ENCODE measurements around the gene GALNT1.

The GALNT1 gene

GRCh38 chr18:35747894-35748472 lies 166.4 kb downstream of the GALNT1 start:
- peaks cover 4% of the 10 kb centered on the region for H3K4me1 ChIP-seq (ENCODE audit: control insufficient read depth, insufficient read depth, low read length)
- WGBS (ENCODE audit: insufficient coverage, insufficient read length) = no CpG with 5 or more reads among the region's 7 CpGs
- DNase-seq (ENCODE audit: low read depth, low spot score) = no peak
- H3K27me3 ChIP-seq (ENCODE audit: control insufficient read depth, insufficient read depth, low read length) = no peaks in the 10 kb centered on the region
- H3K36me3 ChIP-seq (ENCODE audit: control insufficient read depth, insufficient read depth, low read length) = no peaks in the 10 kb centered on the region
- H3K4me3 ChIP-seq (ENCODE audit: low read length) = no peak overlapping the region
- no peaks in the 10 kb centered on the region for H3K9me3 ChIP-seq (ENCODE audit: control insufficient read depth, insufficient read depth, low read length)
- no peak overlapping the region for H3K27ac ChIP-seq (ENCODE audit: low read length)

DNA sequence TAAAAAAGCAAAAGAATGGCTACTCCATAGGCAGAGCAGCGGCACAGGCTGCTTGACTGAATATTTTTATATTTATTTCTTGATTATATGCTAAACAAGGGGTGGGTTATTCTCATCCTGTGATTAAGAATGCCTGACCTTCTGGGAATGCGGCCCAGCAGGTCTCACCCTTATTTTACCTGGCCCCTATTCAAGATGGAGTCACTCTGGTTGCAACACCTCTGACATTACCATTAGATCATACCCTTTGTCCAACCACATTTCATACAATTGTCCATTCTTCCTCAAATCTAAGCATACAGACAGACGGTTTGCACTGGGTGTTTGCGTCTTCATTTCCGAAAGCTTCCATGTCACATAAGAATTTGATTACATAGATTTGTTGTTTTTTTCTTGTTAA lies 168.2 kb downstream of the GALNT1 start:
- Histone ChIP-seq H3K4me3 (ENCODE audit: low read length) (no peak overlapping the region), H3K9me3 (ENCODE audit: control insufficient read depth, insufficient read depth, low read length) (no peaks in the 10 kb centered on the region), H3K27me3 (ENCODE audit: control insufficient read depth, insufficient read depth, low read length) (no peaks in the 10 kb centered on the region), H3K36me3 (ENCODE audit: control insufficient read depth, insufficient read depth, low read length) (no peaks in the 10 kb centered on the region), H3K4me1 (ENCODE audit: control insufficient read depth, insufficient read depth, low read length) (peaks cover 4% of the 10 kb centered on the region), H3K27ac (ENCODE audit: low read length) (no peak overlapping the region)
- DNase-seq (ENCODE audit: low read depth, low spot score) = no peak
- WGBS (ENCODE audit: insufficient coverage, insufficient read length) = no CpG with 5 or more reads among the region's 5 CpGs

GRCh38 chr18:35750929-35751328 lies 169.4 kb downstream of the GALNT1 start:
- Histone ChIP-seq H3K9me3 (ENCODE audit: control insufficient read depth, insufficient read depth, low read length) (no peaks in the 10 kb centered on the region), H3K36me3 (ENCODE audit: control insufficient read depth, insufficient read depth, low read length) (no peaks in the 10 kb centered on the region), H3K27me3 (ENCODE audit: control insufficient read depth, insufficient read depth, low read length) (no peaks in the 10 kb centered on the region), H3K27ac (ENCODE audit: low read length) (no peak overlapping the region), H3K4me1 (ENCODE audit: control insufficient read depth, insufficient read depth, low read length) (peaks cover 4% of the 10 kb centered on the region), H3K4me3 (ENCODE audit: low read length) (no peak overlapping the region)
- no peak for DNase-seq (ENCODE audit: low read depth, low spot score)
- WGBS (ENCODE audit: insufficient coverage, insufficient read length) = no CpG with 5 or more reads among the region's 2 CpGs

DNA sequence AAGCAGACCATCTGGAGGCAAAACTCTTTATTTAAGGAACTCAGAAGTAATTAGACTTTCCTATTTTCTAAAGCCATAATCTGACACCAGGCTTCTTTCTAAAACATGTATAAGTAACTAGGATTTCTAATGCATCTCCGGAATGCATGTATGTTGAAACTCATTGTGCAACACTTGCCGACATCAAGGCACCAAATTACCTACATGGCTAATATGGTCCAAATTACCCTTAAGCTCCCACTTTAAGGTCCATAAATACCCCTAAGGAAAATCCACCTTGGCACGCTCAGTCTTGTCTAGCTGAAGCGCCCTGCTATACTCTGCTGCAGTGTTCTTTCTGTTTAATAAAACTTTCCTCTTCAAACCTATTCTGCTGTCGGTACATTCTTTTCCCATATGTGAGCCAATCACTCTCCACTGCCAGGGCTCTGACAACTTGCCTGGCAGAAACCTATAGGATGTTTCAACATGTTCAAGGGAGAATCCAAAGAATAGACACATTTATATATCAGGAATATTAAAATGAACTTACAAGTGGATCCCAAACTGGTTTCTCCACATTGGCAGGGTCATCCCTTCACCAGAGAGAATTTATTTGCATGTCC lies 171.9 kb downstream of the GALNT1 start:
- no peaks in the 10 kb centered on the region for H3K4me1 ChIP-seq (ENCODE audit: control insufficient read depth, insufficient read depth, low read length)
- H3K27me3 ChIP-seq (ENCODE audit: control insufficient read depth, insufficient read depth, low read length) = no peaks in the 10 kb centered on the region
- no peak for DNase-seq (ENCODE audit: low read depth, low spot score)
- no peaks in the 10 kb centered on the region for H3K36me3 ChIP-seq (ENCODE audit: control insufficient read depth, insufficient read depth, low read length)
- no peak overlapping the region for H3K4me3 ChIP-seq (ENCODE audit: low read length)
- no peak overlapping the region for H3K27ac ChIP-seq (ENCODE audit: low read length)
- H3K9me3 ChIP-seq (ENCODE audit: control insufficient read depth, insufficient read depth, low read length) = no peaks in the 10 kb centered on the region
- WGBS (ENCODE audit: insufficient coverage, insufficient read length) = no CpG with 5 or more reads among the region's 5 CpGs

- Histone ChIP-seq H3K36me3 (ENCODE audit: control insufficient read depth, insufficient read depth, low read length) (no peaks in the 10 kb centered on the region), H3K9me3 (ENCODE audit: control insufficient read depth, insufficient read depth, low read length) (no peaks in the 10 kb centered on the region), H3K27ac (ENCODE audit: low read length) (no peak overlapping the region), H3K4me3 (ENCODE audit: low read length) (no peak overlapping the region), H3K27me3 (ENCODE audit: control insufficient read depth, insufficient read depth, low read length) (no peaks in the 10 kb centered on the region), H3K4me1 (ENCODE audit: control insufficient read depth, insufficient read depth, low read length) (no peaks in the 10 kb centered on the region)
- DNase-seq (ENCODE audit: low read depth, low spot score) = no peak
- WGBS (ENCODE audit: insufficient coverage, insufficient read length) = no CpG with 5 or more reads among the region's 4 CpGs
Measured at GRCh38 chr18:35754464-35754863, 172.9 kb downstream of the GALNT1 start.

- DNase-seq (ENCODE audit: low read depth, low spot score) = no peak
- no peaks in the 10 kb centered on the region for H3K4me1 ChIP-seq (ENCODE audit: control insufficient read depth, insufficient read depth, low read length)
- no peak overlapping the region for H3K27ac ChIP-seq (ENCODE audit: low read length)
- H3K36me3 ChIP-seq (ENCODE audit: control insufficient read depth, insufficient read depth, low read length) = no peaks in the 10 kb centered on the region
- H3K4me3 ChIP-seq (ENCODE audit: low read length) = no peak overlapping the region
- no CpG with 5 or more reads among the region's 7 CpGs for WGBS (ENCODE audit: insufficient coverage, insufficient read length)
- no peaks in the 10 kb centered on the region for H3K9me3 ChIP-seq (ENCODE audit: control insufficient read depth, insufficient read depth, low read length)
- no peaks in the 10 kb centered on the region for H3K27me3 ChIP-seq (ENCODE audit: control insufficient read depth, insufficient read depth, low read length)
Measured at GRCh38 chr18:35755369-35755768, 173.8 kb downstream of the GALNT1 start.

GRCh38 chr18:35756506-35757117 lies 175.1 kb downstream of the GALNT1 start:
- WGBS (ENCODE audit: insufficient coverage, insufficient read length) = no CpG with 5 or more reads among the region's 5 CpGs
- no peak overlapping the region for H3K27ac ChIP-seq (ENCODE audit: low read length)
- H3K4me3 ChIP-seq (ENCODE audit: low read length) = no peak overlapping the region
- no peaks in the 10 kb centered on the region for H3K27me3 ChIP-seq (ENCODE audit: control insufficient read depth, insufficient read depth, low read length)
- DNase-seq (ENCODE audit: low read depth, low spot score) = peak; percentile 48
- no peaks in the 10 kb centered on the region for H3K36me3 ChIP-seq (ENCODE audit: control insufficient read depth, insufficient read depth, low read length)
- H3K9me3 ChIP-seq (ENCODE audit: control insufficient read depth, insufficient read depth, low read length) = no peaks in the 10 kb centered on the region
- no peaks in the 10 kb centered on the region for H3K4me1 ChIP-seq (ENCODE audit: control insufficient read depth, insufficient read depth, low read length)
